HG03064 (cell line): ENCODE results near the gene BEX5.
"Not testable (repeated sequence)": the region's sequence is repeated elsewhere in the genome, so short reads cannot be mapped to it uniquely, and the experiment has no call there.

Source experiments
- ATAC-seq: cut with Tn5 transposase; IDR thresholded peaks from one replicate; pipeline ENCODE4 v1.9.1; 2021; ENCODE audit warnings: low read depth; ENCODE audit not compliant: unreplicated experiment

Gene BEX5

DNA sequence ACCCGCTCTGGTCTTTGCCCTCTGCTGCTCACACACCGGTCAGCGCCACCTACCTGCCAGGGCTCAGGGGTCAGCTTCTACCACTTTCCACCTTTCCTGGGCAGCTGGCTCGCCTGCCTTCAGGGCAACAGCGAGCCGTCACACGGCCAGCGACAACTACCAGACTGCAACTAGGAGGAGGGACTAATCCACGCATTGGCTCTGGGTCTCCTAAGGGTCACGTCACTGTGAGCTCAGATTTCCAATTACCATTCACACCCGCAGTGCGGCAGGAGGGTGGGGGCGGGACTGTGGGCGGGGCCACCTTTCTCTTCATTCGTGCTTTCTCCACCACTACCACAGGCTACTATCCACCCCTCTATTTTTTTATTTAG is at the start of gene BEX5:
TSS of gene BEX5 (minus strand) at position 172 of the 374 bp plus-strand sequence. CDS start 1,712 bp downstream, outside the sequence.
- ATAC-seq, result peak; percentile 94

GRCh38 chrX:102185967-102186720 is 30.4 kb upstream of the BEX5 start:
- ATAC-seq, result no peak

DNA sequence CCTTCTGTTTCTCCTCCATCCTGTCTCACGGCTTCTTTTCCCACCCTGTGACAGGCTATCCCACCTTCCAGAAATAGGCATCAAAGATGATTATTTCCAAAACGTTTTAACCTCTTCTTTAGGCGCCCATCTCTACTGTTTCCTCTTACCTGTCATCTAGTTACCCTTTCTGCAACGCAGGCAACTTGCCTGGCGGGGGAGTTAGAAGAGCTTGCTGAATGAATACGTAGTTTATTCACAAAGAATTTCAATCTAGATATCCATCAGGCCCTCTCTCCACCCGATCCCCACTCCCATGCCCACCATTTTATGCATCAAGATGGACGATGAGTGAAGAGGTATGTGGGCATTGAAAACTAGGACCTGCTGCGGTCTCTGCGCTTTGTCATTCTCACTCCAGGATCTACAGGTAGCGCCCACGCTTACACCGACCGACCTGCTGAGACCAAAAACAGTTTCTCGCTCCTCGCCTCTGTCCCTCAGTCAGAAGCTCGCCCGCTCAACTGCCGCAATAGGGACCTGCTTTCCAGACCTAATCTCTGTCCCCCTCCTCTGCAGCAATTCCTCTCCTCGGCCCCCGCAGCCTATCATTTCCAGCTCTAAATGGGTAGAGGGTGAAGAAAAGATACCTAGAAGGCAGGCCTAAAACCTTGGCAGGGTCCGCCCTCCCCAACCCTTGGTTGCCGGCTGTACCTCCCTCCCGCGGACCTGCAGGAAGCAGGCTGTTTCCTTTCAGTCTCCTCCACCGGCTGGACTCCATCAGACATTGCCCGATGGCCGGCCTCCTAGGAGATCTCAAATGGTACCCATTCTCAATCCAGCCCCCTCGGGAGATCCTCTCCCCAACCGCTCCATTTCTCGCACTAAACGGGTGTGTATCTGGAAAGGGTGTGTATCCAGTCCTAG is 624 bp downstream of the BEX5 start:
- peak; percentile 42 for ATAC-seq

GRCh38 chrX:102154218-102154860 is 1.4 kb downstream of the BEX5 start:
- no peak for ATAC-seq

DNA sequence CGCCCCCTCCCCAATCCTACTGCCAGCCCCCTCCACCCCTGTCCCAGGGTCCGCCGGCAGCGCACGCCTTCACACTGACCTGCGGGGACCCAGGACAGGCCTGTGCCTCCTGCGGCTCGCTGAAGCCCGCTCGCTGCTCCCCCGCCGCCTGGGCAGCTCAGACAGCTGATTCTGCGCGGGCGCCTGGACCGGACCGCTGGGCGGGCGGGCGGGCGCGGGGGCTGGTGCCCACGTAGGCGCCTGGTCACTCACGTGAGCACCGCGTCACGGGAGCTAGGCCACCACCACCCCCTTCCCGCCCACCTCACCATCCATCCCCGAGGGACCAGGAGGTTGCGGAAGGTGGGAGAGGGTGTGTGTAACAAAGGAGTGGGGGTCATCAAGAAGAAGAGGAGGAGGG is 13.5 kb downstream of the BEX5 start, which contains the start of gene TCEAL6:
TSS of gene TCEAL6 (minus strand) at position 208 of the 400 bp plus-strand sequence.
- not testable (repeated sequence) for ATAC-seq

DNA sequence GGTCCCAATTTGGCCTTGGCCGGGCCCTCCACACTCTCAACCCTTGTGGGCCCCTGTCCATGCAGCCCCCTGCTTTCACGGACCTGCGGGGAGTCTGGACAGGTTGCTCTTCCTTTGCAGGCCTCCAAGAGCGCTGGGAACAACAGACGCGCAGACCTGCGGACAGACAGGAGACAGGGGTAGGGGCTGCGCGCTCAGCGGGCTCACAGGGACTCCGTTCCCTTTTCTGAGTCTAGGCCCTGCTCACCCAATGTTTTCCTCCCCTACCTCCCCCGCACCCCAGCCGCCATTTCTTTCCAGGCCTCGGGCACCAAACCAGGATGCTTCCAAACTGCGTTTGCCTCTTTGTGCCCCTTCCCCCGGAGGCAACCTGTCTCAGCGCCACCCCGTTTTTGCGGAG is 14.1 kb downstream of the BEX5 start:
- ATAC-seq, result not testable (repeated sequence)

DNA sequence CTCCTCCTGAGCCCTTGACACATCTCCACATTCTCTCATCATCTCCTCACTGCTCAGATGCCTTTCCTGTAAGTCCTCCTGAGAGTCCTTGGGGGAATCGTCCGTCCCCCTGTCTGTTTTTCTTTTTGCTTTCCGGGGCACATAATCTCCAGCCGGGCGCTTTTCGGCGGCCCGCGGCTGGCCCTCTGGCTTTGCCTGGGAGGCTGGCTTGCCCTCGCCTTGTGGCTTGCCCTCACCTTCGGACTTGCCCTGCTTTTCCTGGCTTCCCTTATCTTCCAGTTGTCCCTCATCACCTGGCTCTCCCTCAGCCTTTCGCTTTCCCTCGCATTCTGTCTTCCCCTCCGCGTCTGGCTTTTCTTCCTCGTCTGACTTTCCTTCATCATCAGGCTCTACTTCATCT is 14.9 kb downstream of the BEX5 start:
- ATAC-seq, result not testable (repeated sequence)

DNA sequence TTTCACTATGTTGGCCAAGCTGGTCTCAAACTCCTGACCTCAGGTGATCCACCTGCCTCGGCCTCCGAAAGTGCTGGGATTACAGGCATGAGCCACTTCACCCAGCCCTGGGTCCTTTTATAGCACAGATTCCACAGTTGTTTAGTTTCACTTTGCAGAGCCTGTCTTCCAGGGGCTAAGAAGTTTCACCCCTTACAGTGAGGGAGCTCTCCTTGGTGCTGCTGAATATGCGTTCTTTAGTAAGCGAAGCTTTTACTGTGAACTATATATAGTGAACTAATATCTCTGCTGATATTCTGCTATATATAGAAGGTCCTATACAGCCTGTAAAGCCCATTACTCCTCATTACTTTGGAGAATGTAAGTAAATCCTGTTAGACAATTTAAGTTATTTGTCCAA is 17.7 kb downstream of the BEX5 start:
- no peak for ATAC-seq

GRCh38 chrX:102129473-102129872 is 26.3 kb downstream of the BEX5 start:
- ATAC-seq, result no peak

DNA sequence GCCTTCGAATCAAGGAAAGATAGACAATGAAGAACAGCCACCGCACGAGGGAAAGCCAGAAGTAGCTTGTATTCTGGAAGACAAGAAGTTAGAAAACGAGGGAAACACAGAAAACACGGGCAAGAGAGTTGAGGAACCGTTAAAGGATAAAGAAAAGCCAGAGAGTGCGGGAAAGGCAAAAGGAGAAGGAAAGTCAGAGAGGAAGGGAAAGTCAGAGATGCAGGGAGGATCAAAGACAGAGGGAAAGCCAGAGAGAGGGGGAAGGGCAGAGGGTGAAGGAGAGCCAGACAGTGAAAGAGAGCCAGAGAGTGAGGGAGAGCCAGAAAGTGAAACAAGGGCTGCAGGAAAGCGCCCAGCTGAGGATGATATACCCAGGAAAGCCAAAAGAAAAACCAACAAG is 28.9 kb downstream of the BEX5 start:
- ATAC-seq, result no peak

DNA sequence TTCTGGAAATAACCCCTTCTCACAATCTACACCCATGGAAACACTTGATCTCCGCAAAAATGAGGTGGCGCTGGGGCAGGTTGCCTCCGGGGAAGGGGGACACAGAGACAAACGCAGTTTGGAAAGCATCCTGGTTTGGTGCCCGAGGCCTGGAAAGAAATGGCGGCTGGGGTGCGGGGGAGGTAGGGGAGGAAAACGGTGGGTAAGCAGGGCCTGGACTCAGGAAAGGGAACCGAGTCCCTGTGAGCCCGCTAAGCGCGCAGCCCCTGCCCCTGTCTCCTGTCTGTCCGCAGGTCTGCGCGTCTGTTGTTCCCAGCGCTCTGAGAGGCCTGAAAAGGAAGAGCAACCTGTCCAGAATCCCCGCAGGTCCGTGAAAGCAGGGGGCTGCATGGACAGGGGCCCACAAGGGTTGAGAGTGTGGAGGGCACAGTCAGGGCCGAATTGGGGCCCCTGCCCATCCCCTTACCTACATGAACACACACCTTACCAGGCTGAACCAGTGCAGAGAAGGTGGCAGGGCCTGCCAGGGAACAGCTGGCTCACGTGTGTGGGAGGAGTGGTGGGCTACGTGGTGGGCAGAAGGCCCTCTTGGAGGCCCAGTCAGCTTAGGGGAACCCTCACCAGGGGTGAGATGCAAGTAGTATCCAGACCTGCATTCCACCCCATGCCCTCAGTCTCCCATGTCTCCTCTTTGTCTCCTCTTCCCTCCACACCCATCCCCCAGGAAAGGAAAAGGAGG is 29.5 kb downstream of the BEX5 start:
- ATAC-seq, result not testable (repeated sequence)

DNA sequence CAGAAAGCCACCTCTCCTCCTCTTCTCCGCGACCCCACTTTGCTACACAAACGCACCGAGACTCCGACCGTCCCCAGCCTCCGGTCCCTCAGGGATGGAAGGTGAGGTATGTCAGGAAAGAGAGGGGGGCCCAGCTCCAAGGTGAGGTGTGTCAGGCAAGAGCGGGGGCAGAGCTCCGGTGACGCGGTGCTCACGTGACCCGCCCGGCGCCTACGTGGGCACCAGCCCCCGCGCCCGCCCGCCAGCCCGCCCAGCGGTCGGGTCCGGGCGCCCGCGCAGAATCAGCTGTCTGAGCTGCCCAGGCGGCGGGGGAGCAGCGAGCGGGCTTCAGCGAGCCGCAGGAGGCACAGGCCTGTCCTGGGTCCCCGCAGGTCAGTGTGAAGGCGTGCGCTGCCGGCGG is 30.3 kb downstream of the BEX5 start, which contains the start of gene TCEAL2:
TSS of gene TCEAL2 (plus strand) at position 244 of the 400 bp plus-strand sequence. CDS start 1,152 bp downstream, outside the sequence.
- not testable (repeated sequence) for ATAC-seq

DNA sequence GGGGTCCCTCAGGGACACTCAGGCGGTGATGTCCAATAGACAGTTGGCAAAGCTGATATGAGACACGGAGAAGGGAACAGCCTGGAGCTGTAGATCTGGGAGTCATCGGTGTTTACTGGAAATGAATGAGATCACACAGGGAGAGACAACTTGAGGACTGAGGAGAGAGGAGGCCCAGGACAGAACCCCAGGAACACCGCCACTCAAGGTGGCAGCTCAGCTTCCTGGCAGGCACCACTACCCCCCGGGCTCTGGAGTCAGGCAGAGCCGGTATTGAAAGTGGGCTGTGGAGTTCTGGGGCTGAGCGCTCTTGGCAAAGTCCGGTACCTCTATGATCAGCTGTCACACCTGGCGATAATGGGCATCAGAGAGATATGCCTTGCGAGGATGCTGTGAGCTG is 30.8 kb downstream of the BEX5 start:
- ATAC-seq, result not testable (repeated sequence)

GRCh38 chrX:102115748-102116147 is 40.0 kb downstream of the BEX5 start:
- no peak for ATAC-seq

- no peak for ATAC-seq
Measured at GRCh38 chrX:102113367-102113766, 42.4 kb downstream of the BEX5 start.
